Measurements from ENCODE around the gene EEF1A2.
A peak's percentile ranks its signal among the peaks of the same experiment; 100 is the strongest.

Gene EEF1A2

GRCh38 chr20:63466861-63467260, 32.0 kb downstream of the EEF1A2 start:
- no peak overlapping the region for H4K91ac ChIP-seq (ENCODE audit: low read depth, low read length, poor library complexity)

GRCh38 chr20:63466250-63466825, 32.5 kb downstream of the EEF1A2 start:
- Histone ChIP-seq H3K18ac (ENCODE audit: low read length) (peak overlapping the region; percentile 17), H2AK5ac (ENCODE audit: low read depth, low read length) (peak overlapping the region; percentile 56), H3K4me1 (ENCODE audit: control insufficient read depth in 2 of 2, insufficient read depth in 1 of 2, low read depth in 1 of 2, low read length in 2 of 2) (peaks cover 17 to 53% of the 10 kb centered on the region in 2 donors), H3K36me3 (replicated peaks in 1 of 2; ENCODE audit: control insufficient read depth in 2 of 2, insufficient read depth in 2 of 2, low read length in 2 of 2) (peaks cover 1 to 53% of the 10 kb centered on the region in 2 donors), H3K4ac (ENCODE audit: low read length) (no peak overlapping the region), H3K27me3 (ENCODE audit: control insufficient read depth in 3 of 3, insufficient read depth in 3 of 3, low read depth in 1 of 3, low read length in 3 of 3) (no peaks in the 10 kb centered on the region), H3K4me3 (ENCODE audit: low read length in 2 of 2) (no peak overlapping the region), H4K8ac (ENCODE audit: low read depth, low read length) (no peak overlapping the region), H2BK5ac (ENCODE audit: low read length) (no peak overlapping the region), H3K9me3 (replicated peaks in 1 of 2; ENCODE audit: control insufficient read depth in 2 of 2, insufficient read depth in 1 of 2, low read depth in 1 of 2, low read length in 2 of 2) (peaks cover 0 to 2% of the 10 kb centered on the region in 2 donors), H4K91ac (ENCODE audit: low read depth, low read length, poor library complexity) (no peak overlapping the region), H2BK12ac (ENCODE audit: low read length) (no peak overlapping the region), H2BK120ac (ENCODE audit: low read depth, low read length) (no peak overlapping the region), H3K14ac (ENCODE audit: low read length) (peak overlapping the region; percentile 38), H3K23ac (ENCODE audit: low read depth, low read length, poor library complexity) (no peak overlapping the region), H3K9ac (ENCODE audit: low read depth, low read length, poor library complexity) (peak overlapping the region; percentile 63), H3K79me1 (ENCODE audit: low read depth, low read length) (peaks cover 32% of the 10 kb centered on the region), H3K4me2 (ENCODE audit: insufficient read depth, low read length, poor library complexity, severe bottlenecking) (no peak overlapping the region), H3K27ac (replicated peaks; ENCODE audit: low read length) (no peak overlapping the region), H2AFZ (ENCODE audit: low read length) (no peak overlapping the region), H2BK15ac (ENCODE audit: low read length) (no peak overlapping the region)
- no CpG with 5 or more reads among the region's 55 CpGs for WGBS, 2 donors (ENCODE audit: extremely low coverage in 2 of 2, insufficient read length in 2 of 2, insufficient replicate concordance in 1 of 2)
- DNase-seq (ENCODE audit: low spot score), result no peak

More at GRCh38 chr20:63466861-63467260, 32.0 kb downstream of the EEF1A2 start:
- Histone ChIP-seq H3K18ac (ENCODE audit: low read length) (no peak overlapping the region), H4K8ac (ENCODE audit: low read depth, low read length) (no peak overlapping the region), H2AK5ac (ENCODE audit: low read depth, low read length) (peak overlapping the region; percentile 56), H2AFZ (ENCODE audit: low read length) (no peak overlapping the region), H2BK120ac (ENCODE audit: low read depth, low read length) (no peak overlapping the region), H3K9me3 (replicated peaks in 1 of 2; ENCODE audit: control insufficient read depth in 2 of 2, insufficient read depth in 1 of 2, low read depth in 1 of 2, low read length in 2 of 2) (peaks cover 0 to 2% of the 10 kb centered on the region in 2 donors), H3K9ac (ENCODE audit: low read depth, low read length, poor library complexity) (no peak overlapping the region), H3K79me1 (ENCODE audit: low read depth, low read length) (peaks cover 32% of the 10 kb centered on the region), H3K4me3 (ENCODE audit: low read length in 2 of 2) (no peak overlapping the region), H3K14ac (ENCODE audit: low read length) (peak overlapping the region; percentile 38), H3K4me2 (ENCODE audit: insufficient read depth, low read length, poor library complexity, severe bottlenecking) (peak overlapping the region; percentile 11), H2BK5ac (ENCODE audit: low read length) (peak overlapping the region; percentile 53), H3K27ac (replicated peaks; ENCODE audit: low read length) (no peak overlapping the region), H3K36me3 (replicated peaks in 1 of 2; ENCODE audit: control insufficient read depth in 2 of 2, insufficient read depth in 2 of 2, low read length in 2 of 2) (peaks cover 1 to 53% of the 10 kb centered on the region in 2 donors), H2BK15ac (ENCODE audit: low read length) (no peak overlapping the region), H2BK12ac (ENCODE audit: low read length) (no peak overlapping the region), H3K27me3 (ENCODE audit: control insufficient read depth in 3 of 3, insufficient read depth in 3 of 3, low read depth in 1 of 3, low read length in 3 of 3) (no peaks in the 10 kb centered on the region), H3K4me1 (ENCODE audit: control insufficient read depth in 2 of 2, insufficient read depth in 1 of 2, low read depth in 1 of 2, low read length in 2 of 2) (peaks cover 17 to 53% of the 10 kb centered on the region in 2 donors), H3K23ac (ENCODE audit: low read depth, low read length, poor library complexity) (no peak overlapping the region), H3K4ac (ENCODE audit: low read length) (no peak overlapping the region)
- DNase-seq (ENCODE audit: low spot score), result no peak
- WGBS, 2 donors (ENCODE audit: extremely low coverage in 2 of 2, insufficient read length in 2 of 2, insufficient replicate concordance in 1 of 2), result no CpG with 5 or more reads among the region's 17 CpGs

GRCh38 chr20:63465380-63466249, 33.3 kb downstream of the EEF1A2 start:
- Histone ChIP-seq H3K4ac (ENCODE audit: low read length) (no peak overlapping the region), H3K14ac (ENCODE audit: low read length) (no peak overlapping the region), H3K4me1 (ENCODE audit: control insufficient read depth in 2 of 2, insufficient read depth in 1 of 2, low read depth in 1 of 2, low read length in 2 of 2) (peaks cover 11 to 49% of the 10 kb centered on the region in 2 donors), H3K9ac (ENCODE audit: low read depth, low read length, poor library complexity) (no peak overlapping the region), H4K8ac (ENCODE audit: low read depth, low read length) (no peak overlapping the region), H2BK12ac (ENCODE audit: low read length) (peak overlapping the region; percentile 46), H3K23ac (ENCODE audit: low read depth, low read length, poor library complexity) (peak overlapping the region; percentile 1), H3K9me3 (replicated peaks in 1 of 2; ENCODE audit: control insufficient read depth in 2 of 2, insufficient read depth in 1 of 2, low read depth in 1 of 2, low read length in 2 of 2) (peaks cover 0 to 2% of the 10 kb centered on the region in 2 donors), H3K4me2 (ENCODE audit: insufficient read depth, low read length, poor library complexity, severe bottlenecking) (no peak overlapping the region), H2AK5ac (ENCODE audit: low read depth, low read length) (peak overlapping the region; percentile 43), H2BK5ac (ENCODE audit: low read length) (peak overlapping the region; percentile 88), H2BK120ac (ENCODE audit: low read depth, low read length) (no peak overlapping the region), H3K36me3 (replicated peaks in 1 of 2; ENCODE audit: control insufficient read depth in 2 of 2, insufficient read depth in 2 of 2, low read length in 2 of 2) (peaks cover 1 to 55% of the 10 kb centered on the region in 2 donors), H3K27me3 (ENCODE audit: control insufficient read depth in 3 of 3, insufficient read depth in 3 of 3, low read depth in 1 of 3, low read length in 3 of 3) (no peaks in the 10 kb centered on the region), H4K91ac (ENCODE audit: low read depth, low read length, poor library complexity) (no peak overlapping the region), H3K18ac (ENCODE audit: low read length) (no peak overlapping the region), H2BK15ac (ENCODE audit: low read length) (no peak overlapping the region), H3K79me1 (ENCODE audit: low read depth, low read length) (peaks cover 36% of the 10 kb centered on the region), H2AFZ (ENCODE audit: low read length) (no peak overlapping the region), H3K4me3 (ENCODE audit: low read length in 2 of 2) (no peak overlapping the region), H3K27ac (replicated peaks; ENCODE audit: low read length) (no peak overlapping the region)
- DNase-seq (ENCODE audit: low spot score), result no peak
- WGBS, 2 donors (ENCODE audit: extremely low coverage in 2 of 2, insufficient read length in 2 of 2, insufficient replicate concordance in 1 of 2), result no CpG with 5 or more reads among the region's 56 CpGs

- H4K91ac ChIP-seq (ENCODE audit: low read depth, low read length, poor library complexity), result no peak overlapping the region
- H3K4me1 ChIP-seq (ENCODE audit: control insufficient read depth in 2 of 2, insufficient read depth in 1 of 2, low read depth in 1 of 2, low read length in 2 of 2), result peaks cover 6 to 36% of the 10 kb centered on the region in 2 donors
- no peak overlapping the region for H2AFZ ChIP-seq (ENCODE audit: low read length)
- WGBS, 2 donors (ENCODE audit: extremely low coverage in 2 of 2, insufficient read length in 2 of 2, insufficient replicate concordance in 1 of 2), result no CpG with 5 or more reads among the region's 12 CpGs
- no peak for DNase-seq (ENCODE audit: low spot score)
- no peak overlapping the region for H4K8ac ChIP-seq (ENCODE audit: low read depth, low read length)
- no peak overlapping the region for H3K23ac ChIP-seq (ENCODE audit: low read depth, low read length, poor library complexity)
- no peak overlapping the region for H2BK12ac ChIP-seq (ENCODE audit: low read length)
- peak overlapping the region; percentile 12 for H3K9ac ChIP-seq (ENCODE audit: low read depth, low read length, poor library complexity)
- no peak overlapping the region for H3K4me2 ChIP-seq (ENCODE audit: insufficient read depth, low read length, poor library complexity, severe bottlenecking)
- H3K14ac ChIP-seq (ENCODE audit: low read length), result peak overlapping the region; percentile 56
- no peak overlapping the region for H2BK15ac ChIP-seq (ENCODE audit: low read length)
- peak overlapping the region; percentile 46 for H2AK5ac ChIP-seq (ENCODE audit: low read depth, low read length)
- peaks cover 0 to 2% of the 10 kb centered on the region in 2 donors for H3K9me3 ChIP-seq (replicated peaks in 1 of 2; ENCODE audit: control insufficient read depth in 2 of 2, insufficient read depth in 1 of 2, low read depth in 1 of 2, low read length in 2 of 2)
- peaks cover 37% of the 10 kb centered on the region for H3K79me1 ChIP-seq (ENCODE audit: low read depth, low read length)
- H3K27me3 ChIP-seq (ENCODE audit: control insufficient read depth in 3 of 3, insufficient read depth in 3 of 3, low read depth in 1 of 3, low read length in 3 of 3), result no peaks in the 10 kb centered on the region
- H3K4ac ChIP-seq (ENCODE audit: low read length), result no peak overlapping the region
- peak overlapping the region; percentile 22 for H2BK5ac ChIP-seq (ENCODE audit: low read length)
- H3K36me3 ChIP-seq (replicated peaks in 1 of 2; ENCODE audit: control insufficient read depth in 2 of 2, insufficient read depth in 2 of 2, low read length in 2 of 2), result peaks cover 1 to 55% of the 10 kb centered on the region in 2 donors
- no peak overlapping the region for H3K27ac ChIP-seq (replicated peaks; ENCODE audit: low read length)
- peak overlapping the region; percentile 64 for H3K18ac ChIP-seq (ENCODE audit: low read length)
- no peak overlapping the region for H3K4me3 ChIP-seq (ENCODE audit: low read length in 2 of 2)
- H2BK120ac ChIP-seq (ENCODE audit: low read depth, low read length), result no peak overlapping the region
Measured at GRCh38 chr20:63464289-63464635, 34.6 kb downstream of the EEF1A2 start.

Data from neuronal stem cell (in vitro differentiated cells).